Prostate gland (tissue), 2 donors: ENCODE data around the gene CREB1. TPM values are rescaled to one million over a fixed set of nuclear protein-coding genes. Genes with fewer than 3 reads are reported as not detected.

Source experiments
- DNase-seq: peaks from one replicate; pipeline ENCODE4 v3.0.0-alpha.2; 2019; ENCODE audit warnings: low spot score
- H3K27ac ChIP-seq, 2 donors: fragments of 200-600 bp; sonication (generic); 2 replicates each; pipeline ENCODE4 v1.5.1; 2017 to 2019
- H3K27me3 ChIP-seq: fragments of 200-600 bp; sonication (generic); replicated peaks from 2 replicates; pipeline ENCODE4 v1.5.1; 2019; ENCODE audit not compliant: insufficient read depth
- H3K36me3 ChIP-seq, 2 donors: fragments of 200-600 bp; sonication (generic); 1 replicate in 1 of 2; 2 replicates in 1 of 2; pipeline versions ENCODE4 v1.5.1 to v1.8.1; 2017 to 2019
- H3K4me1 ChIP-seq: fragments of 200-600 bp; sonication (generic); replicated peaks from 2 replicates; pipeline ENCODE4 v1.5.1; 2019
- H3K4me3 ChIP-seq, 2 donors: fragments of 200-600 bp; sonication (generic); 2 replicates each; pipeline ENCODE4 v1.5.1; 2017 to 2019
- H3K9me3 ChIP-seq: fragments of 200-600 bp; sonication (generic); 2 replicates; pipeline ENCODE4 v1.5.1; 2017
- CTCF ChIP-seq, 4 experiments: fragments of 200-600 bp in 2 of 4; fragments of 450-650 bp in 2 of 4; sonication (generic) in 2 of 4; IDR thresholded peaks; 1 replicate in 3 of 4; 2 replicates in 1 of 4; pipeline ENCODE4 v1.5.1; 2016 to 2019; ENCODE audit warnings: antibody characterized with exemption in 4 of 4, mild to moderate bottlenecking in 2 of 4, moderate library complexity in 2 of 4
- POLR2A ChIP-seq: fragments of 450-650 bp; IDR thresholded peaks from one replicate; pipeline ENCODE4 v1.6.1; 2016; ENCODE audit warnings: antibody characterized with exemption, mild to moderate bottlenecking
- POLR2AphosphoS5 ChIP-seq: sonication (generic); formaldehyde crosslinking; IDR thresholded peaks from one replicate; pipeline ENCODE4 v1.6.1; 2017; ENCODE audit warnings: antibody characterized with exemption
- WGBS: methylation state at CpG from one replicate; pipeline ENCODE4 v1.1.5; 2018; 5-methylcytosine and 5-hydroxymethylcytosine counted together
- intact Hi-C: fragments of 100-400 bp; cut with DNase I; formaldehyde crosslinking; loops from one replicate; pipeline ENCODE4 v1.14.2; 2022
- total RNA-seq, 2 donors: library from RNA; depleted of rRNA; stranded (reverse); fragments of >200 nt; gene quantifications; one replicate each; pipeline ENCODE4 v1.1.0, GENCODE V29; 2016

The CREB1 gene
- total RNA-seq, 2 donors from 2014 or later = 44.0 to 47.1 TPM

GRCh38 chr2:207483066-207483465 is 46.7 kb upstream of the CREB1 start:
- TF ChIP-seq CTCF (IDR thresholded peaks at IDR 0.05) = no peak
- no peaks in the 10 kb centered on the region for H3K9me3 ChIP-seq
- DNase-seq = no peak
- H3K4me1 ChIP-seq = no peaks in the 10 kb centered on the region
- no peak overlapping the region for H3K4me3 ChIP-seq
- H3K27me3 ChIP-seq = no peaks in the 10 kb centered on the region
- H3K27ac ChIP-seq = no peak overlapping the region
- intact Hi-C loops = no loop called here
- H3K36me3 ChIP-seq = no peaks in the 10 kb centered on the region

GRCh38 chr2:207483477-207483876 is 46.3 kb upstream of the CREB1 start:
- no peaks in the 10 kb centered on the region for H3K9me3 ChIP-seq
- intact Hi-C loops = no loop called here
- no peaks in the 10 kb centered on the region for H3K4me1 ChIP-seq
- no peaks in the 10 kb centered on the region for H3K27me3 ChIP-seq
- TF ChIP-seq CTCF (IDR thresholded peaks at IDR 0.05) (no peak), POLR2AphosphoS5 (no peak), POLR2A (no peak)
- WGBS = 95% methylated on average over 4 of the region's 4 CpGs
- H3K27ac ChIP-seq = no peak overlapping the region
- no peak overlapping the region for H3K4me3 ChIP-seq
- DNase-seq = no peak
- no peaks in the 10 kb centered on the region for H3K36me3 ChIP-seq

- Histone ChIP-seq H3K27ac (no peak overlapping the region), H3K9me3 (no peaks in the 10 kb centered on the region), H3K4me1 (no peaks in the 10 kb centered on the region), H3K27me3 (no peaks in the 10 kb centered on the region), H3K4me3 (no peak overlapping the region), H3K36me3 (no peaks in the 10 kb centered on the region)
- TF ChIP-seq CTCF (IDR thresholded peaks at IDR 0.05) (no peak), POLR2AphosphoS5 (no peak), POLR2A (no peak)
- intact Hi-C loops = no loop called here
- WGBS = 79% methylated on average over 10 of the region's 10 CpGs
- DNase-seq = no peak
Measured at GRCh38 chr2:207484444-207485391, 45.0 kb upstream of the CREB1 start.

GRCh38 chr2:207487650-207488311 is 42.0 kb upstream of the CREB1 start:
- Histone ChIP-seq H3K4me1 (no peaks in the 10 kb centered on the region), H3K4me3 (no peak overlapping the region), H3K27me3 (no peaks in the 10 kb centered on the region), H3K9me3 (no peaks in the 10 kb centered on the region), H3K27ac (no peak overlapping the region), H3K36me3 (no peaks in the 10 kb centered on the region)
- no peak for DNase-seq
- 74% methylated on average over 5 of the region's 5 CpGs for WGBS
- intact Hi-C loops = no loop called here
- TF ChIP-seq POLR2A (no peak), CTCF (IDR thresholded peaks at IDR 0.05) (no peak), POLR2AphosphoS5 (no peak)
